Middle frontal gyrus (tissue), 1 donor: ENCODE data around the gene PSMG1.

Experiments used
- DNase-seq: peaks from one replicate; pipeline ENCODE4 v3.0.0-alpha.2; 2015; ENCODE audit warnings: low spot score; ENCODE audit errors: extremely low spot score

Gene PSMG1

GRCh38 chr21:39188521-39189139, 5.4 kb upstream of the PSMG1 start:
- no peak for DNase-seq

GRCh38 chr21:39187141-39187540, 3.9 kb upstream of the PSMG1 start:
- DNase-seq = no peak

GRCh38 chr21:39186676-39187075, 3.4 kb upstream of the PSMG1 start:
- no peak for DNase-seq

- no peak for DNase-seq
These were observed 1.9 kb upstream of the PSMG1 start for GRCh38 chr21:39185157-39185556.

- DNase-seq = no peak
These were observed 1.1 kb upstream of the PSMG1 start for GRCh38 chr21:39184050-39184980.

GRCh38 chr21:39182484-39183271, 573 bp downstream of the PSMG1 start:
- no peak for DNase-seq

- DNase-seq = no peak
These were observed 1.2 kb downstream of the PSMG1 start for GRCh38 chr21:39182016-39182415.

- no peak for DNase-seq
These were observed 1.9 kb downstream of the PSMG1 start for GRCh38 chr21:39181205-39181818.

- no peak for DNase-seq
These were observed 2.7 kb downstream of the PSMG1 start for GRCh38 chr21:39180429-39181019.

GRCh38 chr21:39178421-39178820, 4.8 kb downstream of the PSMG1 start:
- no peak for DNase-seq

- DNase-seq = no peak
These were observed 7.0 kb downstream of the PSMG1 start for GRCh38 chr21:39176271-39176709.

GRCh38 chr21:39175665-39176064, 7.6 kb downstream of the PSMG1 start:
- DNase-seq = no peak

- DNase-seq = no peak
These were observed 8.1 kb downstream of the PSMG1 start for GRCh38 chr21:39175154-39175553.

GRCh38 chr21:39173716-39174680, 9.3 kb downstream of the PSMG1 start:
- DNase-seq = no peak

GRCh38 chr21:39169906-39170305, 13.3 kb downstream of the PSMG1 start:
- DNase-seq = no peak

- no peak for DNase-seq
These were observed 14.5 kb downstream of the PSMG1 start for GRCh38 chr21:39168800-39169199.

GRCh38 chr21:39164523-39164922, 18.7 kb downstream of the PSMG1 start:
- no peak for DNase-seq

GRCh38 chr21:39161064-39161463, 22.2 kb downstream of the PSMG1 start:
- DNase-seq = no peak

GRCh38 chr21:39159342-39160063, 23.7 kb downstream of the PSMG1 start:
- DNase-seq = no peak
